ENCODE measurements around the gene SLIRP. TPM values are rescaled to one million over a fixed set of nuclear protein-coding genes. Genes with fewer than 3 reads are reported as not detected.
"Not testable (repeated sequence)": the region's sequence is repeated elsewhere in the genome, so short reads cannot be mapped to it uniquely, and the experiment has no call there.

The SLIRP gene
- 82.3 TPM for total RNA-seq

DNA sequence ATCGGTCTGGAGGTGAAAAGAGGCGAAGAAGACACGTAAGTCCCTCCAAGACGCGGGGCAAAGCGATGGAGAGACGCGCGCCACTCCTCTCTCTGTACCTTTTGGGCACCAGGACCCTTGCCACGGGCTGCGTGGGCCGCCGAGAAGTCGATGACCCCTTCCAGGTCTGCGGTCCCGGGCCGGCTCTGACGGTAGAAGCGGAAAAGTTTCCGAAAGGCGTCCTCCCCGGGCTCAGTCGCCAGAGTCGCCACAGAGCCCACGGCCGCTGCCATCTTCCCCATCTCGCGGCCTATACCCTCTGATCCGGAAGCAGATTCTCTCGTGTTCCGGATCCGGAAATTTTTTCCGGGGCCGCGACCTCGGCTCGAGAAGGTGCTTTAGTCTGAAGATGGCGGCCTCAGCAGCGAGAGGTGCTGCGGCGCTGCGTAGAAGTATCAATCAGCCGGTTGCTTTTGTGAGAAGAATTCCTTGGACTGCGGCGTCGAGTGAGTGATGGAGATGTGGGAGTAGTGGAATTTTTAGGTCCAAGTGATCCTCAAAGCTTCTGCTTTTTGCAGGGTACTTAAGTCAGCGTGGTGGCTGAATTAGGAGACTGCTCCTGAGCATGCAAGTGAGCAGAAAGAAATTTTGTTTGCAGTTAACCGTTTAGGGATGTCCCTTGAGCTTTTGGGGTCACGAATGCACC lies at the start of gene SLIRP, which contains the start of gene ALKBH1:
Gene SLIRP, plus strand, starts transcription at position 380 of the 685 bp plus-strand sequence. Its CDS starts 9 bp downstream, at position 389.
Gene ALKBH1, minus strand, starts transcription at position 300 of the 685 bp plus-strand sequence. Its CDS starts 19 bp downstream, at position 281.
- intact Hi-C loops (cut with DNase I), result no loop called here
- DNase-seq (ENCODE audit: low spot score), result peak; percentile 93
- peak; percentile 98 for ATAC-seq

DNA sequence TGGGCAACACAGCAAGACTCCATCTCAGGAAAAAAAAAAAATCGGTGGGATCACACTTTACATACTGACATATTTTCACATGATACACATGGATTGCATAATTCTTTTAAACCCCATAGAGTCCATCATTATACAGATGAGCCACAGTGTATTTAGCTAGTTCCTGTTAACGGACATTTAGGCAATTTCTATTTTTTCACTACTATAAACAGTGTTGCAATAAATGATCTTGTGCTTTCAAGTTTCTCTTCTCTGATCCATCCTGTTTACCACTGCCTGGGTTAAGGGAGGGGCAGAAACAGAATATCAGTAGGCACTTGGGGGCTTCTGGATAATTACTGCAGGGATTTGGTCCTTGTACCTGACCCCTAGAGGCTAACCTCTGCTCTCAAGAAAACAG lies 48.1 kb upstream of the SLIRP start:
- intact Hi-C loops (cut with DNase I), result no loop called here
- peak; percentile 72 for ATAC-seq

GRCh38 chr14:77660754-77661153 lies 47.1 kb upstream of the SLIRP start:
- ATAC-seq (no peak), DNase-seq (ENCODE audit: low spot score) (no peak)
- intact Hi-C loops (cut with DNase I), result no loop called here

More for the DNA sequence above, 48.1 kb upstream of the SLIRP start:
- DNase-seq (ENCODE audit: low spot score), result no peak

DNA sequence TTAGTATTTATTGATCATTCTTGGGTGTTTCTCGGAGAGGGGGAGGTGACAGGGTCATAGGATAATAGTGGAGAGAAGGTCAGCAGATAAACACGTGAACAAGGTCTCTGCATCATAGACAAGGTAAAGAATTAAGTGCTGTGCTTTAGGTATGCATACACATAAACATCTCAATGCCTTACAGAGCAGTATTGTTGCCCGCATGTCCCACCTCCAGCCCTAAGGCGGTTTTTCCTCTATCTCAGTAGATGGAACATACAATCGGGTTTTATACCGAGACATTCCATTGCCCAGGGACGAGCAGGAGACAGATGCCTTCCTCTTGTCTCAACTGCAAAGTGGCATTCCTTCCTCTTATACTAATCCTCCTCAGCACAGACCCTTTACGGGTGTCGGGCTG lies 46.3 kb upstream of the SLIRP start:
- DNase-seq (ENCODE audit: low spot score); intact Hi-C loops (cut with DNase I); ATAC-seq: not testable (repeated sequence)

DNA sequence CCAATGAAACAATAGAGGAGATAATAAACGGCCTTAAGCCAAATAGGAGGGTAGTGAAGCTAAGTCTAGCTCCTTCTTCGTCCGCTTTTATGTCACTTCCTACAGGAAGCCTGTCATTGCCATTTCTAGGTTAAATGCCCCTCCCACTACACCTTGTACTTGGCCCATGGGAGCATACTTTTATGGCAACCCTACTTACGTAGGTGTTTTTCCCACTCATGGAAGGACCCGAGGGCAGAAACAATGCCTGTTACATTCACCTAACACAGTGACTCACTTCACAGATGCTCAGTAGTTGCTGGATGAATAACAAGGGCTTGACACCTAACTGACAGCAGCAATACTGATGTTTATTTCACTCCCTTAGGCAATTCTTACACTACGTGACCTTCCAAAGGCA lies 44.6 kb upstream of the SLIRP start:
- DNase-seq (ENCODE audit: low spot score) (no peak), ATAC-seq (peak; percentile 41)
- intact Hi-C loops (cut with DNase I), result no loop called here

DNA sequence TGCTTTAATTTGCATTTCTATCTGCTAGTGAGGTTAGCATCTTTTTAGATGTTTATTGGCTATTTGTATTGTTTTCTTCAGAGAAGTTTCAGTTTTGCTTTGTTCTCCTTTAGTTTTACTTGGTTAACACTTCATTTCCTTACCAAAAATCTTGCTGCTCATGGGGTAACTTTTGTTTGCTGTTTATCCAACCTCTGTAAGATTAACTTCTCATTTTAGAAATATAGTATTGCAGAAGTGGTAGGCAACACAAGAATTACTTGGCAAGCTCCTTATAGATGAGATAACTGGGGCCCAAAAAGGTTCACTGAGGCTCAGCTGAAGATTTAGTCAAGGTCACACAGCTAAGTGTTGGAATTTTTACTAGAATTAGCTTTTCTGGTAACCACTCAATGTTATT lies 40.6 kb upstream of the SLIRP start:
- DNase-seq (ENCODE audit: low spot score) (no peak), ATAC-seq (no peak)
- intact Hi-C loops (cut with DNase I), result no loop called here

- ATAC-seq, result no peak
- DNase-seq (ENCODE audit: low spot score), result no peak
- intact Hi-C loops (cut with DNase I), result no loop called here
These were observed 34.7 kb upstream of the SLIRP start for GRCh38 chr14:77673193-77673592.

DNA sequence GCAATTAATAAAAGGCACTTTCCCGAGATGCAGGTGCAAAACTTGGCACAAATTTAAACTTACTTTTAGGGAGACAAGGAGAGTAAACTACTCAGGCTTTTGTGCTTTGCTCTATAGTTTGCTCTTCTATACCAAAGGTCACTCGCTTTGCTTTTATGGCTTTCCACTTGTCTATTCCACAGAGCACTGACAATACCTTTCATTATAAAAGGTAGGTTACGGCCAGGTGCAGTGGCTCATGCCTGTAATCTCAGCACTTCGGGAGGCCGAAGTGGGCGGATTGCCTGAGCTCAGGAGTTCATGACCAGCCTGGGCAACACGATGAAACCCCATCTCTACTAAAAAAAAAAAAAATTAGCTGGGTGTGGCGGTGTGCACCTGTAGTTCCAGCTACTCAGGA lies 33.0 kb upstream of the SLIRP start:
- DNase-seq (ENCODE audit: low spot score), result no peak
- no peak for ATAC-seq
- intact Hi-C loops (cut with DNase I), result no loop called here

DNA sequence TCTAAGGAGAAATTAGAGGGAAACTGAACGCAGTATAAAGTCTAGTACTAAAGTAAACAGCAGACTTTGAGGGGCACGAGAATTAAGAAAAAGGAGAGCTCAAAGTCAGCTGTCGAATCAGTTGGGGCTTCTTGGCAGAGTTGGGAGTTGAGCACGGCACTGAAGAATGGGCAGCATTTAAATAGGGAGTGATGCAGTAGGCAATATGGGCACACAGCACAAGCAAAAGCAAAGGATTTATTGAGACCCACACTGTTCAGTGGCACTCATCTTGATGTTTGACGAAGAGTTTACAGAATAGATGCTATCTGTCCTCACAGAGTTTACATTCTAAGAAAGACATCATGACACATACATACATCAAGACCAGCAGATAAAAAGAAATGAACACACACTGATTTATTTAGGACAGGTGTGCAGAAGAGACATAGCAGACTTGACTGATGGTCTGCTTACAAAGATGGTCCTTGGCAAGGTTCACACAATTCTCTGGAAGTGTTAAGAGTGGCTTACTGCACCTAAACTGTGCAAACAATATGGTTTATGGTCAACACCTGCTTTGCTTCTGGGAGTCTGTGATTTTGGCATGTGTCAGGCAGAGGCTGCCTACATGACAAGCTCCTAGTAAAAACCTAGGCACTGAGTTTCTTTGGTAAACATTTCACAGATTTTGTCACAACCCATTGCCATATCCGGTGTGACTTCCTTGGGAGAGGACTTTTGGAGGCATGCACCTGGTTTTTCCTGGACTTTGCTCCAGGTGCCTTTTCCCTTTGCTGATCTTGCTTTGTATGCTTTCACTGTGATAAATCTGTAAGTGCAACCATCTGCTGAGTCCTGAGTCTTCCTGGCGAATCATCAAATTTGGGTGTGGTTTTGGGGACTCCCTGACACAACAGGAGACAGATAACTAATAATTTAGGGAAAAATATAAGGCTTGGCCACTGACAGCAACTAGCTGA lies 26.4 kb upstream of the SLIRP start:
- DNase-seq (ENCODE audit: low spot score) (no peak), ATAC-seq (no peak)
- intact Hi-C loops (cut with DNase I), result no loop called here

DNA sequence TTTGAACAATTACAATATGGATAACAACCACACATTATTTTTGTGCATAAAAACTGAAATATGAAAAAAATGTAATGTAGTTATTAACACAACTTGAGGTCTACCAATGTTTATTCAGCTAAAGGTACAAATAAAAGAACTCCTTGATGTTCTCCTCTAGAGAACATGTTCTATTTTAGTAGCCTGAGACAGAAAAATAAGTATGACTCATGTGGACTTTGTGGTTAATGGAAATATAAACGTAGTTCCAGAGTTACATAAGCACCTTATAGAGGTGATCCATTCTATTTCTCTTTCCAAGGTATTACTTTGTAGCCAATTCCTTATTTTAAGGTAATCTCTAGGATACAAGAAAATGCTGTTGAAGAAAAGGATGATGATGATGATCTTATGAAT lies 25.7 kb upstream of the SLIRP start:
- DNase-seq (ENCODE audit: low spot score) (no peak), ATAC-seq (no peak)
- intact Hi-C loops (cut with DNase I), result no loop called here

- DNase-seq (ENCODE audit: low spot score) (no peak), ATAC-seq (no peak)
- intact Hi-C loops (cut with DNase I), result no loop called here
These were observed 16.6 kb upstream of the SLIRP start for GRCh38 chr14:77691259-77691658.

DNA sequence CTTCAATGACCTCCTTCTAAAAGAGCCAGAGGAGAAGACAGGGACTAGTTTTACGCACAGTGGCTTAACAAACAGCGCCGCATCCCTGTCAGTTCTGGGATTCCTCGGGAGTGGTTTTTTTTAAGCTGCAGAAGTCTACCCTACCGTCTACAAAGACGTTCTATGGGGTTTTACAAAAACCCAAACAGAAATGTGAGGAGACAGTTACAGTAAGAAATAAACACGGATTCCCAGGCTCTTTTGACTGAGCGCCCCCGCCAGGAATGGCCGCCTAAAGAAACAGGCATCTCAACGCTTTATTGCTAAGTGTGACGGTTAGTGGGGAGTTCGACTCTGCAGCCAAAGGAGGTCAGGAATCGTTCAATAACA lies 564 bp upstream of the SLIRP start:
- ATAC-seq, result peak; percentile 59
- intact Hi-C loops (cut with DNase I), result no loop called here
- DNase-seq (ENCODE audit: low spot score), result no peak

GRCh38 chr14:77708749-77709148 lies 846 bp downstream of the SLIRP start:
- DNase-seq (ENCODE audit: low spot score) (no peak), ATAC-seq (no peak)
- intact Hi-C loops (cut with DNase I), result no loop called here

DNA sequence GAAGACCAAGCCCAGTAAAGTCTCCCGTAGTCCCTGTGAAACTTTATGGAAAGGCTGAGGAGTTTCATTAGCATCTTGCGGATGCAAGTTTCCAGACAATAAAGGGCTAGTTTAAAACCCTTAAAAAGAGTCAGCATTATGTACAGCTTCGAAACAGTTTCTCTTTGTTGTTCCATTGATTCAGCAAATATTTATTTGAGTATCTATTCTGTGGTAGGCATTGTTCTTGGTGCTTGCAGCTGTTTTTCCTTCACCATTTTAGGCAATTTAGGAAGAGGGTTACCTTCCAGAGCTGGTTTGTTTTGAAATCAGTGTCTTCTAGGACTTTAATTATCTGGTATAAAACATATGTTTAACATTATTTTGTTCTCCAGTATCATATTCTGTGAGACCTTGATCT lies 1.5 kb downstream of the SLIRP start:
- intact Hi-C loops (cut with DNase I), result no loop called here
- DNase-seq (ENCODE audit: low spot score) (no peak), ATAC-seq (no peak)

GRCh38 chr14:77710364-77710763 lies 2.5 kb downstream of the SLIRP start:
- ATAC-seq, result no peak
- intact Hi-C loops (cut with DNase I), result no loop called here
- DNase-seq (ENCODE audit: low spot score), result no peak

DNA sequence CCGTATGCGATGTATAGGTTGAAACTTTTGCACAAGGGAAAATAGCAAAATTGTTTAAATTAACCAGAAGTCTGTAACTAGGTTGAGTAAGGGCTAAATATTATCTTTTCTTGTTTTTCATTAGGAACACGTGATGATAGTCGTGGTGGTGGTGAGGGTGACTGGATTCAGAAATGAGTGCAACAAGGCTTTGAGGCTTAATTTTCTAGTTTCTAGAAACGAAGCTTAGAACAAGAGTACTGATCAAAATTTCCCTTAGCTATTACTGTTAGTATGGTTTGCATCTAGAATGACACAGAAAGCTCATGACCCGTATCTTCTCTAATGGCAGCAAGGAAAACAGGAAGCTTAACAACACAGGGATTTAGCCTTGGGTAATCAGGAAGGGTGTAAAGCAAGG lies 7.0 kb downstream of the SLIRP start:
- DNase-seq (ENCODE audit: low spot score), result no peak
- no peak for ATAC-seq
- intact Hi-C loops (cut with DNase I), result no loop called here

DNA sequence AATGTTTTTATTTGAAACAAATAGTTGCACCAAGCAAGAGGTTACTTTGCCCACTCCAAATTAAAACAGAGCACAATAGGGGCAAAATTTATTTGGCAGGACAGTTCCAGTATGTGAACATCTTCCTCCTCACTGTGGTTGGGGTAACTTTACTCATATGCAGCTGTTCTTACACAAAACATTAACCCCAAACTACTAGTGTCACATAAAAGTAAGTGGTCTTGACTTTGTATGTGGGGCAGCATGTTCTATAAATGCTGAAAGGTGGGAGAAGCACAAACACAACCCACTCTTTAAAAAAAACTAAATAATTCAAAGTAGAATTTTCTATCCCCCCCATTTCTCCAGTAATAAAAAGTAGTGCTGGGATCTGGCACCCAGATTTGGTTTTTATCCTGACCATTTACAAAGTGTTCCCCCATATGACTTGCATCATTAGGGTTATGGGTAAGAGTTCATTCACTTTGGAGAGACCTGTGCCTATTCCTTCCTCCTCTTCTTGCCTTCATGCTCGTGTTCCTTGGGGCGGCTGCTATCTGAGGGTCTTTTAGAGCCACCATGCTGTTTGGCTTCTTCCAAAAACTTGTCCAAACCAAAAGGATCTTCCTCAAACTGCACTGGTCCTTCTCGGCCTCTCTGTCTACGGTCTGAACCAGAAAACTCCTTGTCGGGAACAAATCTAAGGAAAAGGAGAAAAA lies 9.9 kb downstream of the SLIRP start:
- ATAC-seq (no peak), DNase-seq (ENCODE audit: low spot score) (no peak)
- intact Hi-C loops (cut with DNase I), result no loop called here

- intact Hi-C loops (cut with DNase I), result no loop called here
- DNase-seq (ENCODE audit: low spot score), result no peak
- ATAC-seq, result no peak
These were observed 13.5 kb downstream of the SLIRP start for GRCh38 chr14:77721437-77721836.

DNA sequence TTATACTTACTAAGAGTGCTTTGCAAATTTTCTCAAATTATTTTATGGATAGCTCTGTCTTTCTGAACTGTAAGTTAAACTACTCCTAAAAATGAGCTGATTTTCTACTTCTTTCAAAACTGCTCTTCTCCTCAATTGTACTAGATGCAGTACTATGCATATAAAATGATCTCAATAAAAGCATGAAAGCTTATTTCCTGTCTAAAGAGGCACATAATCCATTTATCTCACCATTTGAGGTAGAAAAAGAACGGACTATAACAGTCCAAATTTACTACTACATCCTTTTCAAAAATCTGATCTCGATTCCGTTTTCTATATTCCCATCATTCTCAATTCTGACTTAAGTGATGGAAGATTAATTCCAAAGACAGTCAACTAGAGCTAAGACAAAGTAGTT lies 14.4 kb downstream of the SLIRP start:
- ATAC-seq (no peak), DNase-seq (ENCODE audit: low spot score) (no peak)
- intact Hi-C loops (cut with DNase I), result no loop called here
